Activated T-helper 1 cell treated with Interleukin-2 at 50 U/mL for 16 hours (primary cell): ENCODE data around the gene RFPL2.

Experiments
- DNase-seq: peaks from one replicate; pipeline ENCODE4 v3.0.0-alpha.2; 2020; ENCODE audit warnings: low read depth

RFPL2 gene

DNA sequence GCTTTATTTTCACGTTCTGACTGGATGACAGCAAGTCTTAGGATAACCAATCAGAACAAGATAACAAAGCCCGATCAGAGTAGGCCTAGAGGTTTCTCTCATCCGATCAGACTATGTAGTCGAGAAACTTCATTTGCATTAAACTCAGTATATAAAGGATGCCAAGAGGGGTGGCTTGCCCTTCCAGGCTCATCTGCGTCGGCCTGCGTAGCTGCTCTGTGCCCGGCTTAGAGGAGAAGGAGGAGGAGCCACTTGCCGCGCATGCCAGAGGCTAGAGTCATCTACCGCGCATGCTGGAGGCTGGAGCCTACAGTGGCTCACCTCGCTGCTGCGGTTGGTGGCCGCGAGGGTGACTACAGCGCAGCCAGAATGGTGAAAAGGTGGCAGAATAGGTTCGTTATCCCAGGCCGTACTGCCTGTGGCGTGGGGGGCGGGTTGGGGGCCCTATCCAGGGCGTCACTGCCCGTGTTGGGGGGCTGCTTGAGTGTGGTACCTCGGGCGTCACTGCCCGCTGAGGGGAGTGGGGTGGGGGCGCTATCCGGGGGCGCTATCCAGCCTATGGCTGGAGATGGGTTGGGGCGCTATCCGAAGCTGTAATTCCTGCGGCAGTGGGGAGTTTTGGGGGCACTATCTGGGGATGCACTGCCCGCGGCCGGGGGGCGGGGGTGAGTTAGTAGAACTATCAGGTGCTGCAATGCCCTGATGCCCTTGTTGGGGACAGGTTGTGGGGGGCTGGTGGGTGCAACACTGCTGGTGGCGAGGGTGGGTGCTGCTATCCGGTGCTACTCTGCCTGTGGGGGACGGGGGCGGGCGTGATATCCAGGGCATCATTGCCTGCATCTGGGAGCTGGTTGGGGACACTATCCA lies at the start of gene RFPL2:
RFPL2 (minus strand) TSS at position 218 of the 867 bp plus-strand sequence. CDS start 2,622 bp downstream, outside the sequence.
- DNase-seq = no peak

GRCh38 chr22:32249231-32249630 lies 44.4 kb upstream of the RFPL2 start:
- DNase-seq = no peak

- no peak for DNase-seq
Measured at GRCh38 chr22:32248276-32248675, 43.4 kb upstream of the RFPL2 start.

DNA sequence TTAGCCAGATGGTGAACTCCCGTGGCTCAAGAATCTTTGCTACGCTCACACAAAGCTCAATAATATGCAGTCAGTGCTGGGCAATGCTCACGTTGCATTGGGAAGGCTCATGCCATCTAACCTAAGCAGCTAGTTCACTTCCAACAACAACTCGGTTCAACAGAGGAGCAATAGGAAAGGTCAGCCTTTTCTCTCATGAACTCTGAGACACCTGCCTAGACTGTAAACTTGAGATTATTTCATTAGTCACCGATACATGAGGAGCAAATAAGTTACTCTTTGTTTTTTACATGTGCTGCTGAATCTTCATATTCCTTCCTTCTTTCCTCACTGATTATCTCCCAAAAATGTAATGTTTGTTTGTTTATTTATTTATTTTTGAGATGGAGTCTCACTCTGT lies 41.3 kb upstream of the RFPL2 start:
- no peak for DNase-seq

DNA sequence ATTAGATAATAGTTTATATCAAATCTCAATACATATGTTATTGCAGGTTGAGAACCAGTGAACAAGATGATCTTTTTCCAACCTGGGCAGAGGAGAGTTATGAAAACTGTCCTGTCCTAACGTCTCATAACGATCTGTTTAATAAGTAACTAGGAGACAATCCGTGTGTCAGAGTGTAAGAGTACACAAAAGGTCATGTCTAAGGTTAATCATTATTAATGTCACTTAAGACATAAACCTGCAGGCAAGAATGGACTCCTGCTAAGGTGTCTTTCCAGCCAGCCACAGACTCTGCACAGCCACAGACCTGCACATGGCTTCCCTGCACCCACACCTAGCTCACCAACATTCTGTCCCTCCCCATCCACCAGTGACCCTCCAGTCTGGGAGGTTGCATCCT lies 40.2 kb upstream of the RFPL2 start:
- no peak for DNase-seq

DNA sequence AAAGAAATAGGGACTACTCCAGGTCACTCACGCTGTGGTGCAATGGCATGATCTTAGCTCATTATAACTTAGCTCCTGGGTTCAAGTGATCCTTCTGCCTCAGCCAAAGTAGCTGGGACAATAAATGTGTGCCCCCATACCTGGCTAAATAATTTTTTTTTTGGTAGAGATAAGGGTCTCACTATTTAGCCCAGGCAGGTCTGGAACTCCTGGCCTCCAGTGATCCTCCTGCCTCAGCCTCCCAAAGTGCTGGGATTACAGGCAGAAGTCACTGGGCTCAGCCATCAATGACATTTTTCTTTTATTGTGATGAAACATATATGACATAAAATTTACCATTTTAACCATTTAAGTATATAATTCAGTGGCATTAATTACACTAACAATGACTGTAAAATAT lies 39.7 kb upstream of the RFPL2 start:
- no peak for DNase-seq

DNA sequence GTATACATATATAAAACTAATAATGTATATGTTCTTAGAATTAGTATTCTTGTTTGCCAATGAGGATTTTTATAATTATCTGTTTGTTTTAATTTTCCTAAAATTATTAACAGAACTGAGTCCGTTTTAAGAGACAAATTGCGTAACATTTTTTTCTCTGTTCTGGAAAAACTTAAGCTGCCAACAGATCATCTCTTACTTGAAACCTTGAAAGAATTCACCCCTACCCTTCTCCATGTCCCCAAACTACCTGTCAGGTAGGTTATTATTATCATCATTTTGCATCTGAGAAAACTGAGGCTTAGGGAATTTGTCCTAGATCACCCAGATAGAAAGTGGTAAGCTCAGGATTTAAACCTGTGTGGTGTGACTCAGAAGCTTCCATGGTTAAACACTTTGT lies 35.6 kb upstream of the RFPL2 start:
- DNase-seq = no peak

DNA sequence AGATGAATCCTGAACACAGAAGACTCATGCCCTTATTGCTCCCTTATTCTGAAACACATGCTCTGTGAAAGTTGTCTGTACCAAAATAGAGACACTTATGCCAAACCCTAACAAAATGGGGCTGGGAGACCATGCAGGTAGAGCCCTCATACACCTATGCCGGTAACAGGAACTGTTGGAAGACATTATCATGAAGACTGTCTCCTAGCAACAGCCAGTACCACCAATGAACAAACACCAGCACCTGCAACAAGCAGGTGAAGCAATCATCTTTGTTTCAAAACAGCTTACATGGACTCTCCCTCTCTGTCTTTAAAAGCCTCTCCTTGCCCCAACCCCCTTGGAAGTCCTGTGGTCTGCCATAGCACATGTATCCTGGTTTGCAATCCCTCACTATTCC lies 33.0 kb upstream of the RFPL2 start:
- DNase-seq = no peak

GRCh38 chr22:32236970-32237369 lies 32.1 kb upstream of the RFPL2 start:
- no peak for DNase-seq

GRCh38 chr22:32233091-32233490 lies 28.2 kb upstream of the RFPL2 start:
- no peak for DNase-seq

- no peak for DNase-seq
Measured at GRCh38 chr22:32232191-32232830, 27.4 kb upstream of the RFPL2 start.

DNA sequence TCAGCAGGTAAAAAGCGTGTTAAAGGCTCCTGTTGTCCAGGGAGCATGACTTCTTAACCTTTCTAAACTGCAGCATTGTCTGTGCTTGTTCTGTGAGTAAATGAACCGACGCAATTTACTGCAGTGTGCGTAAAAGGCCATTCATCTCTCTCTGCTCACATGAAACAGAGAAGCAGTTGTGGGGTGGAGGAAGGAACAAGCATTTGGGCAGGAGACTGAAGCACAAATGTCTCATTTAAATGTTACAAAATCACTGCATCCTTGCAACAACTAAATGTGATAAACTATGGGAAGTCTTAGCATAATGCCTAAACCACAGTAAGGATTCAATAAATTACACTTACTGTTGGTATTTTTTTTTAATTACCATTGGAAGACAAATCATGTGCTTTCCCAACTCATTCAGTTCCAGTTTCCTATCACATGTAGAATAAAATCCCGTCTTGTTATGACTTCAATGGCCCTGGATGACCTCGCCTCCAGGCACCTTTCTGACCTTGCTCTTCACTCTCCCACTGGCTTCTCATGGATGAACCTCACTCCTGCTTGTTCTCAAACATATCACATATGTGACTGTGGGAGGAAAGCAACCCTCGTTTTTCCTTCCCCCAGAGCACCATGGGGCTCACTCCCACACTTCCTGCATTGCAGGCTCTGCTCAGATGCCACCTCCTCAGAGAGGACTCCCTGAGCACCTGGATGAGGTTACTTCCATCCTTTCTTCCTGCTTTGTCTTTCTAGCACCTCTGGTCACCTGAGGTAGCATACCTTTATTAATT lies 21.6 kb upstream of the RFPL2 start:
- no peak for DNase-seq

- DNase-seq = no peak
Measured at GRCh38 chr22:32222991-32223390, 18.1 kb upstream of the RFPL2 start.

- no peak for DNase-seq
Measured at GRCh38 chr22:32219026-32219425, 14.2 kb upstream of the RFPL2 start.

DNA sequence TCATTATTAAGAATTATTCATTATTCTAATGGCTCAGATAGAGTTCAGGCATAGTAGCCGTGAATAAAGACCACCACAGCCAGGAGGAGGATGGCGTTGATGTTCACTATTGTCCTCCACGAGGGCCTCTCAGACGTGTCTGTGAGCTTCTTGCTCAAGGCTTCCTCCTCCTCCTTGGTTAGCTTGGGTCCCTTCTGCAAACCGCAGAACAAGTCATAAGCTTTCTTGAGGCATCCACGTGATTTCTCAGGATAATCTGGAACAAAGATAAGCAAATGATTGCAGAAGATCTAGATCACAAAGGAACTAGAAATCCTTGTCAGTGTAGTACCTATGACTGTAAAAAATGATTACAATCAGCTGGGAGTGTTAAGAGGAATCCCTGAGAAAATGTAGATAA lies 13.6 kb upstream of the RFPL2 start:
- DNase-seq = no peak

- DNase-seq = no peak
Measured at GRCh38 chr22:32217465-32217864, 12.6 kb upstream of the RFPL2 start.

DNA sequence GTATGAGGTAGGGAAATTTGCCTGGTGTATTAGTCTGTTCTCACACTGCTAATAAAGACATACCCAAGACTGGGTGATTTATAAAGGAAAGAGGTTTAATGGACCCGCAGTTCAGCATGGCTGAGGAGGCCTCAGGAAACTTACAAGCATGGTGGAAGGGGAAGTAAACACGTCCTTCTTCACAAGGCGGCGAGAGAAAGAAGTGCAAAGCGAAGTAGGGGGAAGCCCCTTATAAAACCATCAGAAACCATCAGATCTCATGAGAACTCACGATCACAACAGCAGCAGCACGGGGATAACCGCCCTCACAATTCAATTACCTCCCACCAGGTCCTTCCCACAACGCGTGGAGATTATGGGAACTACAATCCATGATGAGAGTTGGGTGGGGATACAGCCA lies 12.0 kb upstream of the RFPL2 start:
- no peak for DNase-seq

DNA sequence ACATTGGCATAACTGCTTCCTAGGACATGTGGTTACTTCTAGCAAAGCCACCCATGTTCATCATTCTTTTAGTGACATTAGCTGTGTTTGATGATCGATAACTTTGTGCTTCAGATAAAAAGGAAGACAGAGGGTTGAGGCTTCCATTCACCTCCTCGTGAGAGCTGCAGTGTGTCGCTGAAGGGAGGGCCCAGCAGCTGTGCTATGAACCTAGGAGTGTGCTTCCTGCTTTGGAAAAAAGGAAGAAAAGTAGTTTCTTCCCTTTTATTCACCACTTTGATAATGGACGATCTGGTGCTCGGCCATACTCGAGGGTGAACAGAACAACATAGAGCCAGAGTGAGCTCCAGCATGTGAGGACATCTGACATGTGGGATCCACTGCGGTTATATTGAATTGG lies 6.1 kb upstream of the RFPL2 start:
- DNase-seq = no peak

- no peak for DNase-seq
Measured at GRCh38 chr22:32208681-32209080, 3.8 kb upstream of the RFPL2 start.

GRCh38 chr22:32207971-32208480 lies 3.2 kb upstream of the RFPL2 start:
- DNase-seq = no peak

DNA sequence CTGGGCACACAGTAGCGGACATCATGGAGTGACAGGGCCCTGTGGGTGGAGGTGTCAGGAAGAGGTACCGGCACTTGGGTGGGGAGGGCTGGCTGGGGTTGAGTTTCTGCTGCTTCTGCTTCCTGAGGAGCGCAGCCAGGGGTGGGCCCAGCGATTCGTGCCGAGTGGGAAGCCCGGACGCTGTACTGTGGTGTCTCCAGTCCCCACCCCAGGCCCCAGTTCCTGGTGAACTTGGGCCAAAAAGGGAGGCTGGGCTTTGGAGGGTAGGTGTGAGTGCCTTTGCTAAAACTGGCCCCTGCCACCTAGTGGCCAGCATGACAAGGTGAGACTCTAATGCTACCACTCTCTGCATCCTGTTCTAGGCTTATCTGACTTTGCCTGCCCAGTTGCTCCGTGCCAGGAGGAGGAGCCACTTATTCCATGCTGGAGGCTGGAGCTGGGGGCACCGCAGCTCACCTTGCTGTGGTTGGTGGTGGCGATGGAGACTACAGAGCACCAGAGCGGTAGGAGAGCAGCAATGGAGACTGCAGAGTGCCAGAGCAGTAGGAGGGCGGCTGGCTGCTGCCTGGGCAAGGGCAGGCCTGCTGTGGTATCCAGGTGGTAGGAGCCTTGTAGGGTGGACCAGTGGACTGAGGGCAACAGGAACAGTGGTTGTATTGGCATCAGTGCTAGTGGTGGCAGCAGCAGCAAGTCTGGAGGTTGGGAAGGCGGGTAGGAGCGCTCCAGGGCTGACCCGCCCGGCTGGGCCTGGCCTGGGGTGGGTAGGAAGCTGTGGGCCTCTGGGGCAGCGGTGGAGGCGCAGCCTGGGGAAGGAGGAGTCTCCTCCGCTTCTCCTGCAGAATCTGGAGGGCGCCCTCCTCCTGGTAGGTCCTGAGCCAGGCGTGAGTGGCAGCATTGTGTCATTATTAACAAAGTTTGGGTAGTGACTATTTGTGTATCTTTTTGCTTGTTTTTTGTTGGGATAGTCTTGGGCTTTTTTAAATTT lies 2.2 kb upstream of the RFPL2 start:
- no peak for DNase-seq
